Breast epithelium (tissue), 4 donors: ENCODE results near the gene ITPR1. TPM values are rescaled to one million over a fixed set of nuclear protein-coding genes. Genes with fewer than 3 reads are reported as not detected.

Experiments used
- DNase-seq, 2 donors: peaks; one replicate each; pipeline ENCODE4 v3.0.0-alpha.2; 2019; ENCODE audit warnings: low spot score in 2 of 2
- H3K27ac ChIP-seq, 2 donors: fragments of 200-600 bp; sonication (generic) in 1 of 2; one replicate each; pipeline ENCODE4 v1.5.1; 2016 to 2019; ENCODE audit warnings: mild to moderate bottlenecking in 1 of 2
- H3K27me3 ChIP-seq, 2 donors: fragments of 200-600 bp; sonication (generic) in 1 of 2; one replicate each; pipeline versions ENCODE4 v1.5.1 to v1.6.0; 2017 to 2019; ENCODE audit warnings: control low read depth in 1 of 2, mild to moderate bottlenecking in 1 of 2
- H3K36me3 ChIP-seq: fragments of 200-600 bp; one replicate; pipeline ENCODE4 v1.5.1; 2019
- H3K4me1 ChIP-seq, 2 donors: fragments of 200-600 bp; sonication (generic); one replicate each; pipeline ENCODE4 v1.5.1; 2016 to 2019; ENCODE audit warnings: control low read depth in 1 of 2
- H3K4me3 ChIP-seq, 3 donors: fragments of 200-600 bp; sonication (generic); 1 replicate in 2 of 3; 2 replicates in 1 of 3; pipeline ENCODE4 v1.5.1; 2016 to 2019; ENCODE audit warnings: mild to moderate bottlenecking in 3 of 3, moderate library complexity in 2 of 3
- H3K9me3 ChIP-seq, 2 donors: fragments of 200-600 bp; sonication (generic) in 1 of 2; one replicate each; pipeline ENCODE4 v1.5.1; 2016 to 2019; ENCODE audit warnings: control low read depth in 1 of 2
- CTCF ChIP-seq, 3 donors: fragments of 450-650 bp; IDR thresholded peaks; one replicate each; pipeline ENCODE4 v1.5.1; 2016 to 2017; ENCODE audit warnings: antibody characterized with exemption in 3 of 3, mild to moderate bottlenecking in 3 of 3, moderate library complexity in 3 of 3
- POLR2A ChIP-seq: fragments of 450-650 bp; IDR thresholded peaks from one replicate; pipeline ENCODE4 v1.6.1; 2016; ENCODE audit warnings: antibody characterized with exemption, mild to moderate bottlenecking, moderate library complexity
- POLR2AphosphoS5 ChIP-seq, 3 donors: sonication (generic); formaldehyde crosslinking; IDR thresholded peaks; one replicate each; pipeline ENCODE4 v1.6.1; 2017; ENCODE audit warnings: antibody characterized with exemption in 3 of 3
- intact Hi-C: fragments of 100-400 bp; cut with DNase I; formaldehyde crosslinking; loops from one replicate; pipeline ENCODE4 v1.15.1; 2023; ENCODE audit warnings: low total_unique reads
- total RNA-seq, 3 donors: library from RNA; depleted of rRNA; stranded (reverse); fragments of >200 nt; gene quantifications; one replicate each; pipeline ENCODE4 v1.1.0, GENCODE V29; 2016

The ITPR1 gene
- total RNA-seq, 3 donors from 2014 or later, result 53.8 to 227 (median 174) TPM

- H3K4me3 ChIP-seq, result no peak overlapping the region
- H3K9me3 ChIP-seq, result no peaks in the 10 kb centered on the region
- intact Hi-C loops, result no loop called here
- peaks cover 0 to 19% of the 10 kb centered on the region in 2 donors for H3K4me1 ChIP-seq
- H3K27ac ChIP-seq, result peak overlapping the region; percentile 29 to 61
- no peaks in the 10 kb centered on the region for H3K36me3 ChIP-seq
- no peak for DNase-seq
- TF ChIP-seq POLR2AphosphoS5 (IDR thresholded peaks at IDR 0.05) (peak in 1 of 3 donors; percentile 15), POLR2A (no peak), CTCF (IDR thresholded peaks at IDR 0.05) (no peak)
- no peaks in the 10 kb centered on the region for H3K27me3 ChIP-seq
These were observed 262.4 kb downstream of the ITPR1 start for GRCh38 chr3:4755566-4755965.

GRCh38 chr3:4756057-4756775 lies 263.1 kb downstream of the ITPR1 start:
- intact Hi-C loops, result no loop called here
- no peak overlapping the region for H3K4me3 ChIP-seq
- no peak for DNase-seq
- no peaks in the 10 kb centered on the region for H3K27me3 ChIP-seq
- TF ChIP-seq POLR2A (no peak), POLR2AphosphoS5 (IDR thresholded peaks at IDR 0.05) (no peak), CTCF (IDR thresholded peaks at IDR 0.05) (no peak)
- peaks cover 0 to 13% of the 10 kb centered on the region in 2 donors for H3K4me1 ChIP-seq
- H3K36me3 ChIP-seq, result no peaks in the 10 kb centered on the region
- no peaks in the 10 kb centered on the region for H3K9me3 ChIP-seq
- H3K27ac ChIP-seq, result peak overlapping the region; percentile 29 to 61

- Histone ChIP-seq H3K9me3 (no peaks in the 10 kb centered on the region), H3K27me3 (no peaks in the 10 kb centered on the region), H3K4me1 (peaks cover 0 to 5% of the 10 kb centered on the region in 2 donors), H3K27ac (peak overlapping the region; percentile 20 to 61), H3K36me3 (no peaks in the 10 kb centered on the region), H3K4me3 (no peak overlapping the region)
- TF ChIP-seq POLR2A (no peak), POLR2AphosphoS5 (IDR thresholded peaks at IDR 0.05) (no peak), CTCF (IDR thresholded peaks at IDR 0.05) (no peak)
- intact Hi-C loops, result no loop called here
- DNase-seq, result no peak
These were observed 263.9 kb downstream of the ITPR1 start for GRCh38 chr3:4756855-4757574.

- no peak overlapping the region for H3K4me3 ChIP-seq
- peak overlapping the region; percentile 23 to 27 for H3K27ac ChIP-seq
- no peak for DNase-seq
- H3K27me3 ChIP-seq, result no peaks in the 10 kb centered on the region
- no peaks in the 10 kb centered on the region for H3K9me3 ChIP-seq
- TF ChIP-seq CTCF (IDR thresholded peaks at IDR 0.05) (no peak), POLR2A (no peak), POLR2AphosphoS5 (IDR thresholded peaks at IDR 0.05) (no peak)
- H3K36me3 ChIP-seq, result no peaks in the 10 kb centered on the region
- no peaks in the 10 kb centered on the region for H3K4me1 ChIP-seq
- intact Hi-C loops, result no loop called here
These were observed 264.6 kb downstream of the ITPR1 start for GRCh38 chr3:4757575-4758248.
